ENCODE measurements around the gene ADGRG6. TPM values are rescaled to one million over a fixed set of nuclear protein-coding genes. Genes with fewer than 3 reads are reported as not detected.

The ADGRG6 gene
- total and polyA plus RNA-seq, 4 donors, result 18.7 to 110 (median 45.7) TPM

DNA sequence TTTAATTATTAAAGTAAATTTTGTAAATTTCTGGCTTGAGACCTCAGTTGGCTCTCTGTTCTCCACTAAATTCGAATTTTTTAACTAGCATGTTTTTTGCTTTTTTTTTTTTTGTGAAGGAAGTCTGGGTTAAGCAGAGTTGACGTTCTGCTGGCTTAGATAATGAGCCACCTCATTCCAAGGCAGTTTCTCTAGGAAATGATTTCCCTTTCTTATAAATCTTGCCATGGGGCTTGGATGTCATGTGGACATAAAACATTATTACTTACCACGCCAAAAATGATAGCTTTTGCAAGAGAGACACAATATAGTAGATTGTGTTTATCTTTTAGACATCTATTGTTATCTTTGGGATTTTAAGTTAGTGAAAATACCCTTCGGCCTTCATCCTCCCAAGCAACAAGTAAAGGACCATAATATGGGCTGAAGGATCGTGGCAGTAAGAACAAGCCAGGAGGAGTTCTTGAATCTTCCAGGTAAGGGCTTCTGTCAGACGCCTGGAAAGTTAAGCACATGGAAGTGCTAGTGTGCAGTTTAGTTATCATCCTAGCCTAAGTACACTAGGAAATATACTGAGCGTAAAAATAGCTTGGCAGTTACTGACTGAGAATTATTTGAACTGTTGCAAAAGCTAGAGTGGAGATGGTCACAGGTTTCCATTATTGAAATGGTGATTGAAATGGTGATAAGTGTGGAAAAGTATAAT is 30.7 kb downstream of the ADGRG6 start:
- Histone ChIP-seq H3K36me3 (ENCODE audit: control insufficient read depth in 4 of 4, insufficient read depth in 3 of 4, low read depth in 1 of 4, low read length in 3 of 4) (no peaks in the 10 kb centered on the region), H3K4me1 (ENCODE audit: control insufficient read depth in 4 of 4, insufficient read depth in 4 of 4, low read length in 3 of 4) (peaks cover 8 to 61% (median 37%) of the 10 kb centered on the region in 4 donors), H3K27ac (ENCODE audit: low read depth in 1 of 2, low read length in 2 of 2) (no peak overlapping the region), H3K27me3 (ENCODE audit: control insufficient read depth in 4 of 4, insufficient read depth in 4 of 4, low read length in 3 of 4) (no peaks in the 10 kb centered on the region), H3K9ac (ENCODE audit: low read depth in 1 of 2, low read length in 2 of 2) (no peak overlapping the region), H3K4me3 (ENCODE audit: low read depth in 1 of 3, low read length in 3 of 3) (no peak overlapping the region), H3K9me3 (ENCODE audit: control insufficient read depth in 4 of 4, low read length in 3 of 4) (no peaks in the 10 kb centered on the region)
- no peak for DNase-seq (ENCODE audit: low spot score)
- WGBS, result 77% methylated on average over 7 of the region's 7 CpGs
- no peak for TF ChIP-seq JUND (IDR thresholded peaks at IDR 0.05)
- no peak for TF ChIP-seq HNF4A (conservative IDR thresholded peaks at IDR 0.05)
- no peak for TF ChIP-seq MAX (IDR thresholded peaks at IDR 0.05)
- TF ChIP-seq HNF4G (IDR thresholded peaks at IDR 0.05), result no peak
- no peak for TF ChIP-seq ATF3 (IDR thresholded peaks at IDR 0.05)
- no peak for TF ChIP-seq RAD21 (IDR thresholded peaks at IDR 0.05)
- TF ChIP-seq TAF1 (conservative IDR thresholded peaks at IDR 0.05), result no peak
- TF ChIP-seq RXRA (IDR thresholded peaks at IDR 0.05), result no peak
- TF ChIP-seq FOXA1 (IDR thresholded peaks at IDR 0.05), result no peak
- no peak for TF ChIP-seq FOXA2 (IDR thresholded peaks at IDR 0.05)
- TF ChIP-seq CTCF (IDR thresholded peaks at IDR 0.05; ENCODE audit: low read depth, low read length, missing input control), result no peak

GRCh38 chr6:142333431-142333830 is 31.6 kb downstream of the ADGRG6 start:
- no peak overlapping the region for H3K9ac ChIP-seq (ENCODE audit: low read depth in 1 of 2, low read length in 2 of 2)
- H3K27ac ChIP-seq (ENCODE audit: low read depth in 1 of 2, low read length in 2 of 2), result no peak overlapping the region
- TF ChIP-seq ZBTB33 (IDR thresholded peaks at IDR 0.05) (no peak), SP1 (IDR thresholded peaks at IDR 0.05) (no peak), TAF1 (conservative IDR thresholded peaks at IDR 0.05) (no peak), REST (IDR thresholded peaks at IDR 0.05) (no peak), FOXA1 (IDR thresholded peaks at IDR 0.05) (no peak), NR2F2 (IDR thresholded peaks at IDR 0.05) (no peak), HNF4G (IDR thresholded peaks at IDR 0.05) (no peak), JUND (IDR thresholded peaks at IDR 0.05) (no peak), MAX (IDR thresholded peaks at IDR 0.05) (no peak), RAD21 (IDR thresholded peaks at IDR 0.05) (no peak), ATF3 (IDR thresholded peaks at IDR 0.05) (no peak), YY1 (IDR thresholded peaks at IDR 0.05) (no peak), EGR1 (IDR thresholded peaks at IDR 0.05; ENCODE audit: low read depth in 2 of 2) (no peak), FOXA2 (IDR thresholded peaks at IDR 0.05) (no peak), RXRA (IDR thresholded peaks at IDR 0.05) (no peak), GABPA (IDR thresholded peaks at IDR 0.05 in 1 of 2, conservative IDR thresholded peaks at IDR 0.05 in 1 of 2) (no peak), CTCF (IDR thresholded peaks at IDR 0.05; ENCODE audit: low read depth, low read length, missing input control) (no peak)
- H3K27me3 ChIP-seq (ENCODE audit: control insufficient read depth in 4 of 4, insufficient read depth in 4 of 4, low read length in 3 of 4), result no peaks in the 10 kb centered on the region
- no peaks in the 10 kb centered on the region for H3K9me3 ChIP-seq (ENCODE audit: control insufficient read depth in 4 of 4, low read length in 3 of 4)
- H3K4me1 ChIP-seq (ENCODE audit: control insufficient read depth in 4 of 4, insufficient read depth in 4 of 4, low read length in 3 of 4), result peaks cover 8 to 62% (median 37%) of the 10 kb centered on the region in 4 donors
- H3K4me3 ChIP-seq (ENCODE audit: low read depth in 1 of 3, low read length in 3 of 3), result no peak overlapping the region
- WGBS, result 91% methylated on average over 2 of the region's 2 CpGs
- no peaks in the 10 kb centered on the region for H3K36me3 ChIP-seq (ENCODE audit: control insufficient read depth in 4 of 4, insufficient read depth in 3 of 4, low read depth in 1 of 4, low read length in 3 of 4)
- DNase-seq (ENCODE audit: low spot score), result no peak

Data from liver (tissue), 9 donors.